GM12872 (cell line): ENCODE results near the gene MORN2.

ENCODE experiments used
- CTCF ChIP-seq: IDR thresholded peaks from 3 replicates; pipeline ENCODE4 v1.5.1; 2011; ENCODE audit warnings: low read depth, mild to moderate bottlenecking, low read length, moderate library complexity; ENCODE audit not compliant: insufficient read depth

Gene MORN2

GRCh38 chr2:38911191-38911590 is 35.4 kb downstream of the MORN2 start:
- TF ChIP-seq CTCF = no peak

- TF ChIP-seq CTCF = no peak
Observed at GRCh38 chr2:38912619-38913018, 36.8 kb downstream of the MORN2 start.

- TF ChIP-seq CTCF = no peak
Observed at GRCh38 chr2:38922389-38922788, 46.6 kb downstream of the MORN2 start.

- no peak for TF ChIP-seq CTCF
Observed at GRCh38 chr2:38922902-38923301, 47.1 kb downstream of the MORN2 start.

- TF ChIP-seq CTCF = no peak
Observed at GRCh38 chr2:38925982-38926381, 50.2 kb downstream of the MORN2 start.

- no peak for TF ChIP-seq CTCF
Observed at GRCh38 chr2:38930600-38930999, 54.8 kb downstream of the MORN2 start.
